NCI-H226 (cell line): Measurements from ENCODE around the gene PPP1CA.
A peak's percentile ranks its signal among the peaks of the same experiment; 100 is the strongest.
"Not testable (repeated sequence)": the region's sequence is repeated elsewhere in the genome, so short reads cannot be mapped to it uniquely, and the experiment has no call there.

Source experiments
- DNase-seq: peaks from one replicate; pipeline ENCODE4 v3.0.0-alpha.2; 2015

The PPP1CA gene

GRCh38 chr11:67416416-67417335, 15.0 kb upstream of the PPP1CA start:
- peak; percentile 62 for DNase-seq

- no peak for DNase-seq
These were observed 14.0 kb upstream of the PPP1CA start, which contains the start of gene CARNS1 for GRCh38 chr11:67415501-67416304. TSS of gene CARNS1 (plus strand) at chr11:67415678. CDS start at chr11:67416200, 522 bp downstream.

GRCh38 chr11:67413266-67413849, 11.7 kb upstream of the PPP1CA start:
- no peak for DNase-seq

- no peak for DNase-seq
These were observed 11.0 kb upstream of the PPP1CA start for GRCh38 chr11:67412495-67413179.

GRCh38 chr11:67411785-67412152, 10.1 kb upstream of the PPP1CA start:
- DNase-seq: no peak

- no peak for DNase-seq
These were observed 9.5 kb upstream of the PPP1CA start for GRCh38 chr11:67410984-67411784.

GRCh38 chr11:67410369-67410831, 8.7 kb upstream of the PPP1CA start:
- DNase-seq: no peak

GRCh38 chr11:67409781-67410368, 8.2 kb upstream of the PPP1CA start:
- no peak for DNase-seq

GRCh38 chr11:67409261-67409666, 7.6 kb upstream of the PPP1CA start:
- DNase-seq: no peak

GRCh38 chr11:67408437-67409200, 7.0 kb upstream of the PPP1CA start:
- DNase-seq: no peak

GRCh38 chr11:67407688-67408163, 6.1 kb upstream of the PPP1CA start:
- no peak for DNase-seq

GRCh38 chr11:67406969-67407687, 5.5 kb upstream of the PPP1CA start:
- peak; percentile 32 for DNase-seq

- DNase-seq: no peak
These were observed 4.8 kb upstream of the PPP1CA start for GRCh38 chr11:67406420-67406968.

- DNase-seq: no peak
These were observed 4.2 kb upstream of the PPP1CA start for GRCh38 chr11:67405688-67406339.

GRCh38 chr11:67405196-67405567, 3.5 kb upstream of the PPP1CA start:
- no peak for DNase-seq

GRCh38 chr11:67404515-67405195, 3.0 kb upstream of the PPP1CA start:
- no peak for DNase-seq

- DNase-seq: not testable (repeated sequence)
These were observed 1.4 kb upstream of the PPP1CA start for GRCh38 chr11:67403085-67403484.

- not testable (repeated sequence) for DNase-seq
These were observed 658 bp upstream of the PPP1CA start for GRCh38 chr11:67402192-67402839.
